ENCODE data around the gene CBX8. TPM values are rescaled to one million over a fixed set of nuclear protein-coding genes. Genes with fewer than 3 reads are reported as not detected.

The CBX8 gene
- total RNA-seq, 2 experiments from 2014 or later: 4.3 to 6.4 TPM

DNA sequence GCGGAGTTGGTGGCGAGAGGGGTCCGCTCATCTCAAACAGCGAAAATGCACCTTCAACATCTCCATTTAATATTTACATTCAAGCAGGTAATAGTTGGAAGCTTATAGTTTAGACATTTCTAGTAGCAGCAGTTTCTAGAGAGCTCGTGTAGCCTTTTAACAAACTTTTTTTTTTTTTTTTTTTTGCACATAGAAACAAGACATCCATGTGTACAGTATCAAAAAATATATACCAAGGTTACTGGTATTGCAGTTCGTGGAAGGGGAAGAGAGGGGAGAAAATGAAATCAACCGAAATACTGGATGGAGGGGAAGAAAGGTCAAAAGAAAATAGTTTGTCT lies 36.2 kb upstream of the CBX8 start:
- Mint-ChIP-seq H3K36me3 (ENCODE audit: low read depth) (peaks cover 27% of the 10 kb centered on the region), H3K27me3 (peaks cover 2% of the 10 kb centered on the region), H3K27ac (no peak overlapping the region), H3K4me3 (no peak overlapping the region), H3K9me3 (no peaks in the 10 kb centered on the region), H3K4me1 (peaks cover 30% of the 10 kb centered on the region)
- POLR2A ChIA-PET: no interaction called here
- no peak for DNase-seq
- CTCF ChIA-PET: interaction anchor here (0.7 kb wide), 1 partner anchor 15 kb away, joined by 3 read pairs; no protein-coding TSS in a partner anchor

DNA sequence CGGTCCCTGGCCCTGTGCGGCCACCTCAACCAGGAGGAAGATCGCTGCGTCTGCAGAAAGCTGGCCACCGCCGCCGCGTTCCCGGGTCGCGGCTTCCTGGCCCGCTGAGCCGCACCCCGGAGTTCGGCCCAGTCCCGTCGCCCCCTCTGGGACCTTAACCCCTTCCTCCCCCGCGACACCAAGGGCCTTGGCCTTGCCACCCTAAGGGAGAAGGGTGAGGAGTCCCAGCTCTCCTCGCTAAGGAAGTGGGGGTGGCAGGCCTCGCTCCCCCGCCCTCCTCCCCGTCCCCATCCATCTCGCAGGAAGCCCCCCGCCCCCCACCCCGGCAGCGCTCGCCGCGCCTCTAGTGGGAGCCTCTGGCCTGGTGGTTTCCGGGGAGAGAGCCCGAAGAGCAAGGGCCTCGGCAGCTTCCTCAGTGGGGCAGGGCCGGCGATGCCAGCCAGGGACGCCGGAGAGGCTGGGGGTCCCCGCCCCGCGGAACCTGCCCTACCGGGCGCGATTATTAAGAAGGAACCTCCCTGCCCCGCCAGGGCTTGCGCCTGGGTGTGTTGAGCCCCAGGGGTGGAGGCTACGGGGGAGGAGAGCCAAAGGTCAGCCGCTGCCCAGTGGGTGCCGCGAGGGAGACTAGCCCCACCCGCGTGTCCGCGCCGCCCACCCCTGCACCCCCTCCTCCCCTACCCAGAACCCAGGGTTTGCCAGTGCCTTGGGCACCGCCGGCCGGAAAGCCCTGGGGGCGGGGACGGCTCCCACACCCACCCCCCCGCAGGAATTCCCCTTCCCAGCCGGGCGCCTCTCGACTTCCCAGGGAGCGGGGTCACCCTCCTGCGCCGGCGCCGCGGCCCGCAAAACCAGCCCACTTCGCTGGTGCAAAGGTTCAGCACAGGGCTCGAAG lies 35.6 kb upstream of the CBX8 start:
- H3K27me3 Mint-ChIP-seq: peaks cover 2% of the 10 kb centered on the region
- CTCF ChIA-PET: interaction anchor here (0.6 to 0.7 kb wide), 2 partner anchors 10 to 14 kb away, joined by 3 read pairs; no protein-coding TSS in a partner anchor
- no peak overlapping the region for H3K4me3 Mint-ChIP-seq
- H3K27ac Mint-ChIP-seq: no peak overlapping the region
- POLR2A ChIA-PET: no interaction called here
- peaks cover 24% of the 10 kb centered on the region for H3K36me3 Mint-ChIP-seq (ENCODE audit: low read depth)
- no peaks in the 10 kb centered on the region for H3K9me3 Mint-ChIP-seq
- DNase-seq: no peak
- H3K4me1 Mint-ChIP-seq: peaks cover 28% of the 10 kb centered on the region

DNA sequence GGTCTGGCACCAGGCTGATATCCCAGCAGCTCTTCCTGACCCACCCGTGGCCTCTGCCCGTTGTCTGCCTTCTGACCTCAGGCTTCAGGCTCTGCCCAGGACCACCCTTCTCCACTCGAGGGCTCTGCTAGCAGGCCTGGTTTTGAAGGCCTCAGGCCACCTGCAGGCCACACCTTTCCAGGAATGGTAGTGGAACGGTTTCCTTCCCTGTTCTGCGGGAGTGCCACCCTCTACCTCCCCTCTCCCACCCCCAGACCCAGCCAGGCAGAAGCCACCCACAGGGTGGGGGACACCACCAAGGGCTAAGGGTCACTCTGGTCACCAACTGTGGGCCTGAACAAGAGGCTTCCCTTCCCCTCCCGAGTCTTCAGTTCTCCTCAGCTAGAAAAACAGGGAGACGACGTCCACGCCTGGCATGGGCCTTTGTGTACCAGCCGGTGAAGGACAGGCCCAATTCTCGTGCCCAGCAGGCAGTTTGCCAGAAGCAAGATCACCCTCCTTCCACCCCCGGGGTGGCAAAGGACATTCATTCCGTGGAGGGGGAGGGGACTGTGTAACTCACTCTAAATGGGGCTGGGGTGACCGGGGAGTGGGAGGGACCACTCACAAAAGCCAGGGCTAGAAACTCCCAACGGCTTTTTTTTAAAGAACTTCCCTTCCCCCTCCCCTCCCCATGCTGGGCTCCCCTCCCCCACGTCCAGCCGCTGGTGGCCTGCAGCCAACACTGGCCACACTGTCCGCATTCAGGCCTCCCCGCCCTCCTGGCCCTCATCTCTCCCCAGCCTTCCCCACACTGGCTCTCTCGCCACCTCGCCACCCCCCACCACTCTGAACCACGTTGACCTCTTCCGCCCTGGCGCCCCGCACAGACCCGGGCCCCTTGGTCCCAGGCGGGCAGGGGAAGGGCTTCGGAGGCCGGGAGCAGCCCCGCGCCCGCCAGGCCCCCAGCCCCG lies 34.7 kb upstream of the CBX8 start:
- peaks cover 29% of the 10 kb centered on the region for H3K4me1 Mint-ChIP-seq
- H3K27ac Mint-ChIP-seq: no peak overlapping the region
- POLR2A ChIA-PET: no interaction called here
- no peak for DNase-seq
- H3K27me3 Mint-ChIP-seq: peaks cover 2% of the 10 kb centered on the region
- H3K9me3 Mint-ChIP-seq: no peaks in the 10 kb centered on the region
- peaks cover 18% of the 10 kb centered on the region for H3K36me3 Mint-ChIP-seq (ENCODE audit: low read depth)
- CTCF ChIA-PET: interaction anchor here (0.6 to 1.9 kb wide), 2 partner anchors 9 to 17 kb away, joined by 3 to 4 read pairs; no protein-coding TSS in a partner anchor
- no peak overlapping the region for H3K4me3 Mint-ChIP-seq

DNA sequence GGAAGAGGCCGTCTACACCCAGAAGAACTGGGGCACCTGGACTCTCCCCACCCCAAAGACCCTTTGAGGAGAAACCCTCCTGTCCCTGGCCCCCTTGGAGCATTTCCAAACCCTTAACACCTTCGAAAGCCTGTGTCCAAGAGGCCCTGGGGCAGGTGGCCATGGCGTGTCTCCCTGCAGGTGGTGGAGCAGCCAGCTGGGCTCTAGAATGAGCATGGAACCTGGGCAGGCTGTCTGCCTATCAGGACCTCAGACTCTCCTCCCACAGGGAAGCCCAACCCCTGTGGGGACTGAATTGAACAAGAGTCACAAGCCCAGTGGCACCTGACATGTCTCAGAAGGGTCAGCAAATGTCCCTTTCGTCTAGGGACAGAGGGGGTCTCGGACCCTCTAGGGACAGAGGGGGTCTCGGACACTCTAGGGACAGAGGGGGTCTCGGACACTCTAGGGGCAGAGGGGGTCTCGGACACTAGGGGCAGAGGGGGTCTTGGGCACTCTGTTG lies 33.9 kb upstream of the CBX8 start:
- H3K27me3 Mint-ChIP-seq: peaks cover 2% of the 10 kb centered on the region
- no peak for DNase-seq
- H3K4me1 Mint-ChIP-seq: peaks cover 35% of the 10 kb centered on the region
- ChIA-PET CTCF (interaction anchor here (1.9 kb wide), 1 partner anchor 16 kb away, joined by 4 read pairs; no protein-coding TSS in a partner anchor), POLR2A (no interaction called here)
- no peaks in the 10 kb centered on the region for H3K9me3 Mint-ChIP-seq
- H3K4me3 Mint-ChIP-seq: no peak overlapping the region
- H3K36me3 Mint-ChIP-seq (ENCODE audit: low read depth): peaks cover 17% of the 10 kb centered on the region
- H3K27ac Mint-ChIP-seq: no peak overlapping the region

DNA sequence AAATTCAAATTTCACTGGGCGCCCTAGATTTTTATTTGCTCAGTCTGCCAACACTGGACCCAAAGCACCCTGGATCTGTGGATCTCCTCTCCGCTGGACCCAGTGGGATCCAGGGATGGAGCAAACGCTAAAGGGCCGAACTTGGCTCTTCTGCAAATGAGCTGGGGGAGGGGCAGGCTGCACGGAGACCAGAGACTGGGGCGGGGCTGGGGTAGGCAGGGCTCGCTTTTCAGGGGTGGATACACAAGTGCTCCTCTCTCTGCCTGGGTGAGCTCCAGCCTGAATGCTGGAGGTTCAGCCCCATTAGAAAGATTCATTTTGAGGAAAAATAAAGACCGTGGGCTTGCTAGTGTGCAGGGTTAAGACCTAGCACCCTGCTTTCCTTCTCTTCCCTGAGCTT lies 33.4 kb upstream of the CBX8 start:
- ChIA-PET CTCF (interaction anchor here (1.9 kb wide), 1 partner anchor 16 kb away, joined by 4 read pairs; no protein-coding TSS in a partner anchor), POLR2A (no interaction called here)
- H3K36me3 Mint-ChIP-seq (ENCODE audit: low read depth): peaks cover 14% of the 10 kb centered on the region

DNA sequence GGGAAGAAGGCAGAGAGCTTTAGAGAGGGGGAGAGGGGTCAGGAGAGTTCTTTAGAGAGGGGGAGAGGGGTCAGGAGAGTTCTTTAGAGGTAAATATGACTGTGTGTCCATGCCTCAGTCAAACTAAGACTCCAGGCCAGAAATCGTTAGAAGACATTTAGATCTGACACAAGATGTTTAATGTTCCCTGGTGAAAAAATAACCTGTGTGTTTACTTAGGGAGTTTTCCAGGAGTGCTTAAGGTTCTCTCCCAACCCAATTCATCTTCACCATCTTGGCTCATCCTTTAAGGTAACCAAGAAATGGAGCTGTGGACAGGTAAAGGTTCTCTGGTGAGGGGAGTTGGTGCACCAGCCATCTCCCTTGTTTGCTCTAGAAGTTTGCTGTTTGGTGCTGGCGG lies 32.6 kb upstream of the CBX8 start:
- no peak for DNase-seq
- H3K9me3 Mint-ChIP-seq: no peaks in the 10 kb centered on the region
- peaks cover 32% of the 10 kb centered on the region for H3K4me1 Mint-ChIP-seq
- H3K4me3 Mint-ChIP-seq: no peak overlapping the region
- no peak overlapping the region for H3K27ac Mint-ChIP-seq
- ChIA-PET CTCF (interaction anchor here (0.8 to 1.0 kb wide), 3 partner anchors 10 to 20 kb away, joined by 3 read pairs; partner anchors contain the start of gene CBX4), POLR2A (no interaction called here)
- H3K36me3 Mint-ChIP-seq (ENCODE audit: low read depth): peaks cover 6% of the 10 kb centered on the region
- H3K27me3 Mint-ChIP-seq: peaks cover 3% of the 10 kb centered on the region

More for the DNA sequence above, 33.4 kb upstream of the CBX8 start:
- Mint-ChIP-seq H3K27ac (no peak overlapping the region), H3K9me3 (no peaks in the 10 kb centered on the region), H3K27me3 (peaks cover 2% of the 10 kb centered on the region), H3K4me3 (no peak overlapping the region), H3K4me1 (peaks cover 36% of the 10 kb centered on the region)
- DNase-seq: no peak

DNA sequence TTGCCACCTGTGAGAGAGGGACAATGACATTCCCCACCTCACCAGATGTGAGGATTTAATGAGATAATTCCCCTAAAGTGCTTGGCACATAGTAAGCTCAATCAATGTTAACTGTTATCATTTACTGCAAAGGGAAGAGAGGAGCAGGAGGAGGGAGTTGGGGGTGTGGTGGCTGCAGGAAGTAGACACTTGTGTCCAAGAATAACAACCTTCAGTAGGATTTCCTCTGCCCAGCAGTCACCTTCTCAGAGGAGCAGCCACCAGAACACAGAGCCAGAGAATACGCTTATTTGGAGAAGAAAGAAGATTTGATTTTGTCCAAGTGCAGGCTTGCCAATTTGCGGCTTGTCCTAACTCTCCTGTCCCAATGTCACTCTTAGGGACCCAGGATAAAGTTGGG lies 32.1 kb upstream of the CBX8 start:
- Mint-ChIP-seq H3K36me3 (ENCODE audit: low read depth) (peaks cover 6% of the 10 kb centered on the region), H3K9me3 (no peaks in the 10 kb centered on the region), H3K4me3 (no peak overlapping the region), H3K27me3 (peaks cover 5% of the 10 kb centered on the region), H3K4me1 (peaks cover 32% of the 10 kb centered on the region), H3K27ac (no peak overlapping the region)
- DNase-seq: no peak
- ChIA-PET POLR2A (no interaction called here), CTCF (interaction anchor here (0.8 to 1.0 kb wide), 3 partner anchors 9 to 19 kb away, joined by 3 read pairs; partner anchors contain the start of gene CBX4)

DNA sequence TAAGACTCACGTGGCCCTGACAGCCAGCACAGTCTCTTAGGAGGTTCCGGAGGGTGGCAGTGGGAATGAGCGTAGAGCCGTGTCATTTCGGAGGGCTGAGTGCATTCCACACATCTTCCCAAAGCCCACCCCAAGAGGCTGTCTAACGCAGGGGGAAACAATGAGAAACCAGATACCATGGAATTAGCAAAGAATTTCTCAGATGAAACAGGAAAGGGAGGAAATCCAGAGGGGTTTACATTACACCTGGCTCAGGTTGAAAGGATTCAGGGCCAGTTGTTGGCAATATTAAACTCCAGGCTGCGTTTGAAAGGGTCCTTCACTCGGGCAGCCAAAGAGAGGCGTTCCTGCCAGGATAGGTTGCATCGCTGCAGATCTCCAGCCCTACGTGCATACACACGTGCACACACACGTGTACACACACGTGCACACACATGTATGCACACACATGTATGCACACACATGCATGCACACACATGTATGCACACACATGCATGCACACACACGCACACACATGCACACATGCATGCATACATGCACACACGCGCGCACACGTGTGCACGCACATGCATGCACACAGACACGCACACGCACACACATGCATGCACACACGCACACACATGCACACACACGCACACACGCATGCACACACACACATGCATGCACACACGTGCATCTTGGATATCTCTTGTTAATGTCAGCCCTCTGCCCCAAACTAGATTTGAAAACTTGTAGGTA lies 30.1 kb upstream of the CBX8 start:
- Mint-ChIP-seq H3K4me1 (peaks cover 28% of the 10 kb centered on the region), H3K36me3 (ENCODE audit: low read depth) (no peaks in the 10 kb centered on the region), H3K27ac (no peak overlapping the region), H3K27me3 (peaks cover 14% of the 10 kb centered on the region), H3K9me3 (no peaks in the 10 kb centered on the region), H3K4me3 (no peak overlapping the region)
- ChIA-PET CTCF (interaction anchor here (0.8 kb wide), 1 partner anchor 12 kb away, joined by 4 read pairs; the partner anchor contains the start of gene CBX4), POLR2A (no interaction called here)
- no peak for DNase-seq

DNA sequence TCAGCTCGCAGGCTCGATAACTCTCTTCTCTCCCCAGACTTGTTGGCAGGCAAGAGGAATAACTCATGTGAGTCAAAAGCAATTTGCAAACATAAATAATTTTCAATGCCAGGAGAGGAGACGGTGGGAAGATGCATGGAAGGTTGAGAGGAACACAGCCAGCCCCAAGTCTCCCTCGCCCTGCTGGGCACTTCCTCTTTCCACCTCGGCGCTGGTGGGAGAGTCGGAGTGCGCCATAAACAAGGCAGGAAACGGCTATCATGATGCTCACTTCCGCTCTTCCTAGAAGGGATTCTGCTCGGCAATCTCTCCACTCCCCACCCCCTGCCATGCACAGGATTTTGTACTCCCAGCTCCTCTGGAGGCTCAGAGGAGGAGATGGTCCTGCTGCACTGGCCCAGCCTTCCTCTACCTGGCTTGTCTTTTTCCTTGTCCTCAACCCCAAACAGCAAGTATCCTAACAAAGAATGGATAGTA lies 29.4 kb upstream of the CBX8 start:
- no peaks in the 10 kb centered on the region for H3K9me3 Mint-ChIP-seq
- CTCF ChIA-PET: interaction anchor here (0.8 to 2.0 kb wide), 3 partner anchors 9 to 28 kb away, joined by 3 to 10 read pairs (median 4); partner anchors contain the start of gene CBX4
- peak overlapping the region; percentile 52 for H3K27ac Mint-ChIP-seq
- H3K27me3 Mint-ChIP-seq: peaks cover 15% of the 10 kb centered on the region
- peaks cover 28% of the 10 kb centered on the region for H3K4me1 Mint-ChIP-seq
- no peak for DNase-seq
- POLR2A ChIA-PET: no interaction called here
- H3K4me3 Mint-ChIP-seq: no peak overlapping the region
- H3K36me3 Mint-ChIP-seq (ENCODE audit: low read depth): no peaks in the 10 kb centered on the region

DNA sequence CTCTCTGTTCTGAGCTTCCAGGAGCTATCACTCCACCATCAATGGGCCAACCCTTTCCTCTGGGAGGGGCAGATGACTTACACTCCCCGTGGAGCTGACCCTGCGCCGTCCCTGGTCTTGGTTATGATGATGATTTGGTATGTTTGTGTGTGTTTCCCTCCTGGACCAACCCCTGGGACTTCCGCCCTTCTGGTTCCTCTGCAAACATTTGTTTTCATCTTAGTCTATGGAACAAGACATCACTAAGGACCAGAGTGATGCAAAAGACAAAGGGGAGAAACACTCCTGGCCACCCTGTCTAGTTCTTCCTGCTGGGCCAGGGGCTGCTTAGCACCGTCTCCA lies 28.7 kb upstream of the CBX8 start:
- Mint-ChIP-seq H3K27ac (peak overlapping the region; percentile 52), H3K4me1 (peaks cover 28% of the 10 kb centered on the region), H3K4me3 (no peak overlapping the region), H3K36me3 (ENCODE audit: low read depth) (no peaks in the 10 kb centered on the region), H3K9me3 (no peaks in the 10 kb centered on the region), H3K27me3 (peaks cover 18% of the 10 kb centered on the region)
- ChIA-PET POLR2A (no interaction called here), CTCF (interaction anchor here (0.7 to 2.0 kb wide), 6 partner anchors 10 to 183 kb away, joined by 3 to 10 read pairs (median 3); partner anchors contain the start of gene CBX4)
- DNase-seq: no peak

DNA sequence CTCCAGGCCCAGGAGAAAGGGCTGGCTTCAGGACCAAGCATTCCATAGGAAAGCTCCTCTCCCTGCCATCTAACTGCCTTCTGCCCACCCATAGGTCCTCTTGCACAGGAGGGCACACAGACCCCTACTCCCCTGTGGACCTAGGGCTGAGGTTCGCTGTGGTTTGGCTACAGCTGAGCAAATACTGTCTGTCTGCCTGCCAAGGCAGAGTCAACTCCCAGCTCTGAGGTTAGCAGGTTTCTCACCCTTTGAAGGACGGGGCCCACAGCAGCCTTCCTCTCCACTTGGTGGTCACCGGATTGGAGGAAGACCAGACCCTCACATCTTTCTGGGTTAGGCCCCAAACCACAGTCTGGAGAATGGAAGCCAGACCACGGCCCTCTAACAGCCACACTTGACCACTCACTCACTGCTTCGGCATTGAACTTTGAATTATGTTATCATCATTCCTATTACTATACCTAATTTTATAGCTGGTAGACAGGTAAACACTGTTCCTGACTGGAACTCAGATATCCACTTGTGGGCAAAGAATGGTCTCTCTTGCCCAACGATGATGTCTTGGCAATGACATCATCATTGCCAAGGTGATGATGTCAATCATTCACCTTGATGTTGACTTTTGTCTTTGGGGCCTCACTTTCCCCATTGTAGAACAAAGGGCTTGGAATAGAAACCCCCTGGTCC lies 28.2 kb upstream of the CBX8 start:
- H3K36me3 Mint-ChIP-seq (ENCODE audit: low read depth): no peaks in the 10 kb centered on the region
- CTCF ChIA-PET: interaction anchor here (0.7 to 2.0 kb wide), 7 partner anchors 10 to 184 kb away, joined by 3 to 10 read pairs (median 3); partner anchors contain the start of gene CBX4
- no peak overlapping the region for H3K27ac Mint-ChIP-seq
- H3K4me3 Mint-ChIP-seq: no peak overlapping the region
- H3K9me3 Mint-ChIP-seq: no peaks in the 10 kb centered on the region
- peaks cover 28% of the 10 kb centered on the region for H3K4me1 Mint-ChIP-seq
- H3K27me3 Mint-ChIP-seq: peaks cover 23% of the 10 kb centered on the region
- POLR2A ChIA-PET: no interaction called here
- DNase-seq: no peak

Measured in activated CD4-positive, alpha-beta T cell treated with anti-CD3 and anti-CD28 coated beads, Interleukin-2, amount 10 ng/mL, durations not matched to agents 7 days and 5 days (primary cell).